Keratinocyte (primary cell): ENCODE measurements around the gene DMRT2. TPM values are rescaled to one million over a fixed set of nuclear protein-coding genes. Genes with fewer than 3 reads are reported as not detected.

Experiments
- DNase-seq: peaks from one replicate; pipeline ENCODE4 v3.0.0-alpha.2; 2011; ENCODE audit warnings: low read depth, missing footprints, low spot score
- FAIRE-seq: peaks from 2 replicates; lab custom pipeline; 2011; peaks lifted over from hg19 to GRCh38; lab: Jason Lieb, UNC
- H2AFZ ChIP-seq: 2 replicates; pipeline ENCODE4 v1.6.0; 2012; ENCODE audit warnings: low read length, control low read depth, inconsistent platforms; ENCODE audit not compliant: control insufficient read depth
- H3K27ac ChIP-seq: 2 replicates; pipeline ENCODE4 v1.5.1; 2011; ENCODE audit warnings: low read length; ENCODE audit not compliant: control insufficient read depth, insufficient read depth
- H3K27me3 ChIP-seq: 3 replicates; pipeline ENCODE4 v1.6.0; 2011; ENCODE audit warnings: low read length; ENCODE audit not compliant: control insufficient read depth, insufficient read depth; ENCODE audit errors: extremely low read depth
- H3K36me3 ChIP-seq, 2 experiments: 2 replicates in 1 of 2; 3 replicates in 1 of 2; pipeline ENCODE4 v1.5.1; 2011; ENCODE audit warnings: low read length in 2 of 2, mild to moderate bottlenecking in 1 of 2; ENCODE audit not compliant: control insufficient read depth in 2 of 2, insufficient read depth in 2 of 2; ENCODE audit errors: extremely low read depth in 1 of 2
- H3K4me1 ChIP-seq: 3 replicates; pipeline ENCODE4 v1.5.1; 2011; ENCODE audit warnings: low read length; ENCODE audit not compliant: control insufficient read depth, insufficient read depth; ENCODE audit errors: extremely low read depth
- H3K4me2 ChIP-seq: 3 replicates; pipeline ENCODE4 v1.6.0; 2011; ENCODE audit warnings: low read depth, low read length; ENCODE audit not compliant: control insufficient read depth, insufficient read depth; ENCODE audit errors: extremely low read depth
- H3K4me3 ChIP-seq, 3 experiments: fragments of 200-600 bp in 1 of 3; sonication (generic) in 1 of 3; 2 replicates in 2 of 3; 3 replicates in 1 of 3; pipeline ENCODE4 v1.5.1; 2011 to 2016; ENCODE audit warnings: low read length in 3 of 3, mild to moderate bottlenecking in 3 of 3, control low read depth in 2 of 3, inconsistent platforms in 1 of 3, low read depth in 1 of 3, mixed read lengths in 1 of 3, mixed run types in 1 of 3, moderate library complexity in 1 of 3; ENCODE audit not compliant: control insufficient read depth in 2 of 3, insufficient read depth in 2 of 3; ENCODE audit errors: extremely low read depth in 1 of 3
- H3K79me2 ChIP-seq: 2 replicates; pipeline ENCODE4 v1.6.0; 2012; ENCODE audit warnings: low read length; ENCODE audit not compliant: control insufficient read depth, insufficient read depth
- H3K9ac ChIP-seq: 3 replicates; pipeline ENCODE4 v1.6.0; 2011; ENCODE audit warnings: low read length; ENCODE audit not compliant: control insufficient read depth, insufficient read depth; ENCODE audit errors: extremely low read depth
- H3K9me1 ChIP-seq: 3 replicates; pipeline ENCODE4 v1.6.0; 2011; ENCODE audit warnings: low read length; ENCODE audit not compliant: control insufficient read depth, insufficient read depth; ENCODE audit errors: extremely low read depth
- H3K9me3 ChIP-seq: 2 replicates; pipeline ENCODE4 v1.5.1; 2012; ENCODE audit warnings: low read depth, low read length; ENCODE audit not compliant: control insufficient read depth
- H4K20me1 ChIP-seq: 3 replicates; pipeline ENCODE4 v1.6.0; 2011; ENCODE audit warnings: low read length; ENCODE audit not compliant: control insufficient read depth, insufficient read depth; ENCODE audit errors: extremely low read depth
- CTCF ChIP-seq, 3 experiments: IDR thresholded peaks in 1 of 3; conservative IDR thresholded peaks in 1 of 3; optimal IDR thresholded peaks in 1 of 3; 2 replicates in 2 of 3; 3 replicates in 1 of 3; pipeline versions ENCODE3 to v1.5.1; 2011; ENCODE audit warnings: low read length in 3 of 3, mild to moderate bottlenecking in 3 of 3, moderate library complexity in 2 of 3, control low read depth in 1 of 3, inconsistent platforms in 1 of 3; ENCODE audit not compliant: insufficient read depth in 2 of 3; ENCODE audit errors: extremely low read depth in 1 of 3
- EZH2 ChIP-seq: IDR thresholded peaks from one replicate; pipeline ENCODE4 v1.6.1; 2012; ENCODE audit warnings: inconsistent platforms, mild to moderate bottlenecking, low read length, moderate library complexity
- dilution Hi-C: fragments of 300-500 bp; cut with MboI; formaldehyde crosslinking; loops from one replicate; pipeline ENCODE4 v1.7.0; 2020; ENCODE audit warnings: low sequenced_read_pairs; ENCODE audit not compliant: extremely low pct_ligation_motif_present
- polyA minus RNA-seq, 3 experiments: library from RNA; depleted of rRNA, polyadenylated mRNA; stranded (reverse); fragments of >200 nt; gene quantifications; 1 replicate in 1 of 3; 2 replicates in 1 of 3; 3 replicates in 1 of 3; pipeline ENCODE4 v1.2.3, GENCODE V29; 2011
- polyA plus RNA-seq, 5 experiments: library from polyadenylated mRNA; depleted of rRNA in 3 of 5; stranded (reverse) in 3 of 5; stranded (forward) in 1 of 5; unstranded in 1 of 5; fragments of >200 nt; gene quantifications; 1 replicate in 1 of 5; 2 replicates in 3 of 5; 3 replicates in 1 of 5; pipeline versions ENCODE4 v1.2.1 to v1.2.3, GENCODE V29; 2011 to 2012; ENCODE audit warnings: missing spikeins in 2 of 5, low read depth in 1 of 5, low replicate concordance in 1 of 5

The DMRT2 gene
- polyA plus RNA-seq = 0.04 TPM in 1 of 3 replicates, not detected in the others
- not detected for polyA plus RNA-seq (2011; ENCODE audit: low read depth)
- polyA plus RNA-seq (2011; cell fraction: cytosol; rRNA removed) = not detected in 2 replicates
- polyA plus RNA-seq (2011; cell fraction: nucleus; rRNA removed) = not detected in 2 replicates
- polyA plus RNA-seq (2012; ENCODE audit: low replicate concordance) = not detected in 2 replicates
- polyA minus RNA-seq = not detected in 3 replicates
- not detected for polyA minus RNA-seq (2011; cell fraction: cytosol; rRNA and poly(A)+ RNA removed)
- not detected in 2 replicates for polyA minus RNA-seq (2011; cell fraction: nucleus; rRNA and poly(A)+ RNA removed)

- H3K4me1 ChIP-seq = peaks cover 7% of the 10 kb centered on the region
- peak within 1 kb of the TSS; percentile 54 for H3K4me2 ChIP-seq
- H2AFZ ChIP-seq = peak within 1 kb of the TSS; percentile 3
- H3K79me2 ChIP-seq = no peaks in the 10 kb centered on the region
- no peaks in the 10 kb centered on the region for H4K20me1 ChIP-seq
- H3K9me1 ChIP-seq = no peaks in the 10 kb centered on the region
- H3K9ac ChIP-seq = no peak within 1 kb of the TSS
- no peaks in the 10 kb centered on the region for H3K36me3 ChIP-seq
- peak; percentile 34 for FAIRE-seq
- dilution Hi-C loops = no loop called here
- no peak within 1 kb of the TSS for H3K27ac ChIP-seq
- peak within 1 kb of the TSS in 2 of 3 experiments; percentile 10 to 27 for H3K4me3 ChIP-seq
- peaks cover 88% of the 10 kb centered on the region for H3K27me3 ChIP-seq
- H3K9me3 ChIP-seq = peaks cover 7% of the 10 kb centered on the region
- TF ChIP-seq EZH2 (no peak), CTCF (optimal IDR thresholded peaks at IDR 0.05 in 1 of 3, IDR thresholded peaks at IDR 0.05 in 1 of 3, conservative IDR thresholded peaks at IDR 0.05 in 1 of 3; ENCODE audit: extremely low read depth in 1 of 3, insufficient read depth in 2 of 3, low read length in 3 of 3) (no peak)
- DNase-seq = no peak
These were observed at the start of gene DMRT2 for GRCh38 chr9:1050125-1050895. DMRT2 (plus strand) TSS chr9:1050357; CDS start chr9:1051614, 1,257 bp downstream.

- dilution Hi-C loops = no loop called here
- no peak overlapping the region for H3K9ac ChIP-seq
- FAIRE-seq (no peak), DNase-seq (no peak)
- H3K27me3 ChIP-seq = no peaks in the 10 kb centered on the region
- no peaks in the 10 kb centered on the region for H3K9me1 ChIP-seq
- H3K9me3 ChIP-seq = no peaks in the 10 kb centered on the region
- H4K20me1 ChIP-seq = no peaks in the 10 kb centered on the region
- H2AFZ ChIP-seq = no peak overlapping the region
- no peaks in the 10 kb centered on the region for H3K4me1 ChIP-seq
- no peak overlapping the region for H3K4me3 ChIP-seq
- TF ChIP-seq CTCF (optimal IDR thresholded peaks at IDR 0.05 in 1 of 3, IDR thresholded peaks at IDR 0.05 in 1 of 3, conservative IDR thresholded peaks at IDR 0.05 in 1 of 3; ENCODE audit: extremely low read depth in 1 of 3, insufficient read depth in 2 of 3, low read length in 3 of 3) (no peak), EZH2 (no peak)
- H3K27ac ChIP-seq = no peak overlapping the region
- no peak overlapping the region for H3K4me2 ChIP-seq
- no peaks in the 10 kb centered on the region for H3K36me3 ChIP-seq
- H3K79me2 ChIP-seq = no peaks in the 10 kb centered on the region
These were observed 48.3 kb upstream of the DMRT2 start for GRCh38 chr9:1001838-1002237.
